ENCODE measurements around the gene TBC1D5.

- no peak for TF ChIP-seq CTCF (IDR thresholded peaks at IDR 0.05)
- TF ChIP-seq POLR2A (IDR thresholded peaks at IDR 0.05) = no peak
These were observed 630.8 kb downstream of the TBC1D5 start for GRCh38 chr3:17111586-17111985.

Data from breast epithelium (tissue), 3 donors.